Stimulated activated CD4-positive, alpha-beta T cell treated with anti-CD3 and anti-CD28 coated beads, Interleukin-1b, Interleukin-23, amount 100 ng/mL, for 4 hours (primary cell): ENCODE results near the gene SPEM2.
A peak's percentile ranks its signal among the peaks of the same experiment; 100 is the strongest.

Experiments
- DNase-seq, 2 donors: peaks; one replicate each; pipeline ENCODE4 v3.0.0-alpha.2; 2020; ENCODE audit warnings: low read depth in 2 of 2

The SPEM2 gene

DNA sequence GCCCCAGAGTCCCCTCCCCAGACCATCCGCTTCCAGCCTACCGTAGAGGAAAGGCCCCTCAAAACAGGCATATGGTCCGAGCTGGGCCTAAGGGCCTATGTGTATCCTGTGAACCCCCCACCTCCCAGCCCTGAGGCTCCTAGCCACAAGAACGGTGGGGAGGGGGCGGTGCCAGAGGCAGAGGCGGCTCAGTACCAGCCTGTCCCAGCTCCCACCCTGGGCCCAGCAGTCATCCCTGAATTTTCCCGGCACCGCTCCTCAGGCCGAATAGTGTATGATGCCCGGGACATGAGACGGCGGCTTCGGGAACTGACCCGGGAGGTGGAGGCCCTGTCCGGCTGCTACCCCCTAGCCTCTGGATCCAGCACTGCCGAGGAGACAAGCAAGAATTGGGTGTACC is 4.2 kb upstream of the SPEM2 start:
- no peak for DNase-seq

GRCh38 chr17:7423679-7424078 is 1.7 kb upstream of the SPEM2 start:
- DNase-seq = no peak

- DNase-seq = no peak
These were observed 340 bp downstream of the SPEM2 start for GRCh38 chr17:7425756-7426155.

- DNase-seq = no peak
These were observed 917 bp downstream of the SPEM2 start for GRCh38 chr17:7426203-7426863.

DNA sequence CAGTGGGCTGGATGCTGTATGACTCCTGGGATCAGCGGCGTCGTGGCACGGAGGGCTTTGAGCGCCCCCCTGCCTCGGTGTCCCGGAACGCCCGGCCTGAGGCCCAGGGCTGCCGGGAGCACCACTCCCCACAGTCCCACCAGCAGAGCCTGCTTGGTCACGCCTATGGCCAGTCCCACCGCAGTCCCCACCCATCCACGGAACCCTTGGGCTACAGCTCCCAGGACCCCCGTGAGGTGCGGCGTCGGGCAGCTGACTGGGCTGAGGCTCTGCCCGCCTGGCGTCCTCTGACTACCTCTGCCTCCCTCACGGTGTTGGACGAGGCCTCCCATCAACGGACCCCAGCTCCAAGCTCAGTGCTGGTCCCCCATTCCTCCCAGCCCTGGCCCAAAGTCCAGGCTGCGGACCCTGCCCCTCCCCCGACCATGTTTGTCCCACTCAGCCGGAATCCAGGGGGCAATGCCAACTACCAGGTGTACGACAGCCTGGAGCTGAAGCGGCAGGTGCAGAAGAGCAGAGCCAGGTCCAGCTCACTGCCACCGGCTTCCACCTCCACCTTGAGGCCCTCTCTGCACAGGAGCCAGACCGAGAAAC is 1.6 kb downstream of the SPEM2 start:
- no peak for DNase-seq

DNA sequence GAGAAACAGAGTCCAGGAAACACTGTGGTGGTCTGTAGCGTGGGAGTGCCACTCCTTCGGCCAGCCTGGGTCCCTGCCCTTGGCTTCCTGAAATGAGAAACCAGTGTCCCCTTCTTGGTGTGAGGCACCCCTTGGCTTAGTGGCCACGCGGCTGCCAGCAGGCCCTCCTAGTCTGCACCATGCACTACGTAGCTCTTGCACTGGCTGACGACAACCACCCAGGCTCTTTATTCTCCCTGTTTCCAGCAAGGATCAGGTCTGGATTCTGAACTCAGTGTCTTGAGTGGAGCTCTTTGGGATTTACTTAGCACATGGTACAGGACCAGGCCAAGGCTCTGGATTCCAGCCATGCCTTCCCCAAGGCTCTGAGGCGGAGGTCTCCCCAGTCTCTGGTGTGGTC is 2.1 kb downstream of the SPEM2 start:
- no peak for DNase-seq

GRCh38 chr17:7428557-7428956 is 3.1 kb downstream of the SPEM2 start, which contains the start of gene SPEM3:
Gene SPEM3, plus strand, starts transcription at chr17:7428857. Its CDS starts 46 bp downstream, at chr17:7428903.
- DNase-seq = no peak

- DNase-seq = no peak
These were observed 4.3 kb downstream of the SPEM2 start for GRCh38 chr17:7429722-7430121.

GRCh38 chr17:7431231-7431630 is 5.8 kb downstream of the SPEM2 start:
- DNase-seq = no peak

- no peak for DNase-seq
These were observed 6.9 kb downstream of the SPEM2 start for GRCh38 chr17:7432296-7432695.

DNA sequence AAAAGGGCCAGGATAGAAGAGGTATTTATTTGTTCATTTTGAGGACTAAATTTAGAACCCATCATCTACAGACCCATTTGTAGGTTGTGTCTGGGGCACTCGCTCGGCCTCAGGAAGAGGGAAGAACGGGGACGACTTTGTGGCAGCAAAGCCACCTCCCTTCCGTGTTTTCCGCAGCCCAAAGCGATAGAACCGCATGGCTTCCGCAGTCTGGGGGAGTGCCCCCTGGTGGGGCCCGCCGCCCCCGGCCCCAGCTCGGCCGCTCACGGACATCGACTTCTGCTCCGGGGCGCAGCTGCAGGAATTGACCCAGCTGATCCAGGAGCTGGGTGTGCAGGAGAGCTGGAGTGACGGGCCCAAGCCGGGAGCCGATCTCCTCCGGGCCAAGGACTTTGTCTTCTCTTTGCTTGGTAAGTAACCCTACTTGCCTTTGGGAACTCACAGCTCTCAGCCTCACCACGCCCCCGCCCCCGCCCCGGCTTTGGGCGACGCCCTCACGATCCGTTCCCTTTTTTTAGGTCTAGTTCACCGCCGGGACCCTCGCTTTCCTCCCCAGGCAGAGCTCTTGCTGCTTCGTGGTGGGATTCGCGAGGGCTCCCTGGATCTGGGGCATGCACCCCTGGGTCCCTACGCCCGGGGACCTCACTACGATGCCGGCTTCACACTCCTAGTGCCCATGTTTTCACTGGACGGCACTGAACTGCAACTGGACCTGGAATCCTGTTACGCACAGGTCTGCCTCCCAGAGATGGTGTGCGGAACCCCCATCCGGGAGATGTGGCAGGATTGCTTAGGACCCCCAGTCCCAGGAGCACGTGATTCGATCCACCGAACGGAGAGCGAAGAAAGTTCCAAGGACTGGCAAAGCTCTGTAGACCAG is 10.5 kb downstream of the SPEM2 start:
- peak; percentile 38 to 45 for DNase-seq

- peak; percentile 71 to 77 for DNase-seq
These were observed 11.3 kb downstream of the SPEM2 start for GRCh38 chr17:7436556-7437368.

DNA sequence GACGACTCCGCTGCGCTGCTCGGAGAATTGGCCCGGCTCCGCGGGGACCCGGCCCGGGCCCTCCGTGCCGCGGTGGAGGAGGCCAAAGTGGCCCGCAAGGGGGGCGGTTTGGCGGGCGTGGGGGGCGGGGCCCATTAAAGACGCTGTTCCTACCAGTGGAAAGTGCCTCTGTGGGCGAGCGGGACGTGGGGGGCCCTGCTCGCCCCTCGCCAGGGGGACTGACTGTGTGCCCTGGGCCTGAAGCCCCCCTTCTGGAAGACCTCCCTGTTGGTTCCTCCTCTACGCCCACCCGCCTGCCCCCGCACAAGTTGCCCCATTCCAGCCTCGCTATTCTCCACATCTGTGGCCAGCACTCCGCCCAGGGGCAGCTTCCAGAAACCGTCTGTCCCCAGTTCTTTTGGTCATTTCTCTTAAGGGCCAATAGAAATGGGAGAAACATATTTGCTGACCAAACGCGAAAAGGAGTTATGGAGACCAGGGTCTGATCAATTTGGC is 12.0 kb downstream of the SPEM2 start:
- no peak for DNase-seq

GRCh38 chr17:7437950-7438614 is 12.7 kb downstream of the SPEM2 start:
- peak; percentile 49 to 69 for DNase-seq

DNA sequence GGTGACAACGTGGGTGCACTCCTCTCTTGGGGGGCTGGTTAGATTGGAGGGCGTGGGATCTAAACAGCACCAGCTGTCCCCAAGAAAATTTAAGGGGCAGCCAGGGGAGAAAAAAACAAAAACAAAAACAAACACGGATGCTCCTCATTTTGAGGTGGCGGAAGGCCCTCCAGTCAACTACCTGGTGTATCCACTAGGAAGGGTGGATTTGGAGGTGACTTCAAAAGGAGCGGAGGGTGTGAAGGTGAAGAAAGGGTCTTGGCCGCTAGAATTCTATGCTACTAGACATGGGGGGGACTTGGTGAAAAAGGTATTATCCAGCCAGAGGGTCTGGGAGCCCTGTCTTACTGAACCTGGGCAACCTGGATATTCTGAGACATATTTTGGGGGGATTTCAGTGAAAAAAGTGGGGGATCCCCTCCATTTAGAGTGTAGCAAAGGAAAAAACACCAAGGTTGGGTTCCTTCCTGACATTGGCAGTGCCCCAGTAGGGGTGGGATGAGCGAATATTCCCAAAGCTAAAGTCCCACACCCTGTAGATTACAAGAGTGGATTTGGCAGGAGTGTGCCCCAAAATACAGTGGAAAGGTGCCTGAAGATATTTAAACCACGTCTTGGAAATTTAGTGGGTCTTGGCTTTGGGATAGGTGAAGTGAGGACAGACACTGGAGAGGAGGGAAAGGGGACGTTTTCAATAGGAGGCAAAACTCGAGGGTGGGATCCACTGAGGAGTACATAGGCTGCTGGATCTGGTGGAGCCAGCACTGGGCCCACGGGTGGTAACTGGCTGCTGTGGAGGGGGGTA is 13.4 kb downstream of the SPEM2 start:
- DNase-seq = no peak

- DNase-seq = no peak
These were observed 14.2 kb downstream of the SPEM2 start, which contains the start of gene FGF11 for GRCh38 chr17:7439462-7440112. Gene FGF11, plus strand, starts transcription at chr17:7439512. Its CDS starts 109 bp downstream, at chr17:7439621.

DNA sequence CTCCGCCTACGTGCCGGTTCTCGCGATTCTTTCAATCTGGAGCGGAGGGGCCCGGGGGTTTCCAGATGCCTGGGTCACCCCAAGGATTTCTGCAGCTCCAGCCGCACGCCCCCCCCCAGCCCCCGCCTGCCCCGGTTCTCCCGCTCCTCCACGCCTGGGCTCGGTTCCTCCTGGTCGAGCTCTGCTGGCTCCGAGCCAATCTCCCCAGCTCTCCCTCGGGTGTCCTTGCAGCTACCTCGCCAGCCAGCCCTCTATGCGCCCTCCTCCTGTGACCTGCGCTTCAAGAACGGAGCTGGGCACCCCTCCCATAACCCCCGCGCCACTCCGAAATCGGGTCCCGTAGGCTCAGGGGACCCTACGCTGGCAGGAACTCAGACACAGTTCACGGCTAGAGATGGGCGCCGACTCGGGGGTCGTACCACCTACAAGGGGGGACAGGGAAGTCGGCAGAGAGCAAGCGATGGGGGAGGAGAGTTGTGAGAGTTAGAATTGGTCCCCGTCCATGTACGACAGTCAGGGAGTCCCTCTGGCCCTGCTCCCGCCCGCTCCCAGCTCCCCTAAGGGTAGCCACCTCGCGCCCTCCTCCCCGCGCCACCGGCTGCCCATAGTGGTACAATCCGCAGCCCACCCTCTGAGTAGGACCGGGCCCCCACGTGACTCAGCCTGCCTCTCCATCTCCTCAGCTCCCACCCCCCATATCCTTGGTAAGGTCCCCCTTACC is 14.9 kb downstream of the SPEM2 start:
- no peak for DNase-seq

- DNase-seq = no peak
These were observed 15.4 kb downstream of the SPEM2 start for GRCh38 chr17:7440834-7441195.

DNA sequence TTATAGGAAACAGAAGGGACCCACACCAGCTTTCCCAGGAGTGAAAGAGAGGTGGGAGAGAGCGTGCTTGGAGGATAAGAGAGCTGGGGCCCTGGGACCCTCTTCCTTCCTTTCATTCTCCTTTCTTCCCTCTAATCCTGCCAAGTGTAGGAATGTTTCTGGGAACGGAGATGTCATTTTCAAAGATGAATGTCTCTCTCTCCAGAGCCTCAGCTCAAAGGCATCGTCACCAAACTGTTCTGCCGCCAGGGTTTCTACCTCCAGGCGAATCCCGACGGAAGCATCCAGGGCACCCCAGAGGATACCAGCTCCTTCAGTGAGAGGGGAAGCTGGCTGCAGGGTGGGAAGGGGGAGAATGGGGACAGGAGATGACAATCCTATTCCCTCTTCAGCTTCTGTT is 15.8 kb downstream of the SPEM2 start:
- DNase-seq = no peak
